ENCODE data around the gene SPPL3. TPM values are rescaled to one million over a fixed set of nuclear protein-coding genes. Genes with fewer than 3 reads are reported as not detected.

SPPL3 gene
- total and polyA plus RNA-seq, 8 donors: 5.0 to 63.4 (median 18.0) TPM

DNA sequence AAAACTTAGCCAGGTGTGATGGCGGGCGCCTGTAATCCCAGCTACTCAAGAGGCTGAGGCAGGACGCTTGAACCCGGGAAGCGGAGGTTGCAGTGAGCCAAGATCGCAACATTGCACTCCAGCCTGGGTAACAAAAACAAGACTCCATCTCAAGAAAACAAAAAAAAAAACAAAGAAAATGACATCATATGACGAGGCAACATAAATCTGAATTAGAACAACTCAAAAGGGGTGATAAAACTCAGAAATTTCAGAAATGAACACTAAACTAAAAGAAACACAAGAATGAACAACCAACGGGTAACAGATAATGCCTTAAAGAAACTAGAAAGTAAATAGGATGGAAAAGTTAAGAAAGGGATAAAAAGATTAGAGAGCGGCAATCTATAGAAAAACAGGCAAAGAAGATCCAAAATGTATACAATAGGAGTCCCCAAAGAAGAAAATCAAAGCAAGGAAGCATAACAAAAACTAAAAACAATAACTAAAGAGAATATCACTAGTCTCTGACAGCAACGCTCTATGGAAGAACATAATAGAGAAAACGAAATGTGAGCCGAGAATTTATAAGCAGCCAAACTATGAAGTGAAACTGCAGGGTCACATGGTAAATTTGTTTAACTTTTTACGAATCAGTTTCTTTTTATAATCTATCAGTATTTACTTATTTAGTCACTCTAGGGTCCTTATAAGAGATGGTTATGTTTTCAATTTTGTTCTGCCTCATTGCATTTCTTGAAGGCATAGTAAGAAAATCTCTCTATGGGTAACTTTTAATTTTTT is 45.7 kb downstream of the SPPL3 start:
- no peak for DNase-seq
- Histone ChIP-seq H3K4me1 (peaks cover 2 to 44% (median 19%) of the 10 kb centered on the region in 4 donors), H3K4me3 (no peak overlapping the region), H3K36me3 (no peaks in the 10 kb centered on the region), H3K27ac (no peak overlapping the region), H3K9me3 (peaks cover 0 to 11% (median 3%) of the 10 kb centered on the region in 4 donors), H3K27me3 (no peaks in the 10 kb centered on the region)
- intact Hi-C loops (cut with DNase I; ENCODE audit: low total_unique reads): no loop called here
- no peak for TF ChIP-seq EP300 (IDR thresholded peaks at IDR 0.05)
- TF ChIP-seq, protein P1, sequence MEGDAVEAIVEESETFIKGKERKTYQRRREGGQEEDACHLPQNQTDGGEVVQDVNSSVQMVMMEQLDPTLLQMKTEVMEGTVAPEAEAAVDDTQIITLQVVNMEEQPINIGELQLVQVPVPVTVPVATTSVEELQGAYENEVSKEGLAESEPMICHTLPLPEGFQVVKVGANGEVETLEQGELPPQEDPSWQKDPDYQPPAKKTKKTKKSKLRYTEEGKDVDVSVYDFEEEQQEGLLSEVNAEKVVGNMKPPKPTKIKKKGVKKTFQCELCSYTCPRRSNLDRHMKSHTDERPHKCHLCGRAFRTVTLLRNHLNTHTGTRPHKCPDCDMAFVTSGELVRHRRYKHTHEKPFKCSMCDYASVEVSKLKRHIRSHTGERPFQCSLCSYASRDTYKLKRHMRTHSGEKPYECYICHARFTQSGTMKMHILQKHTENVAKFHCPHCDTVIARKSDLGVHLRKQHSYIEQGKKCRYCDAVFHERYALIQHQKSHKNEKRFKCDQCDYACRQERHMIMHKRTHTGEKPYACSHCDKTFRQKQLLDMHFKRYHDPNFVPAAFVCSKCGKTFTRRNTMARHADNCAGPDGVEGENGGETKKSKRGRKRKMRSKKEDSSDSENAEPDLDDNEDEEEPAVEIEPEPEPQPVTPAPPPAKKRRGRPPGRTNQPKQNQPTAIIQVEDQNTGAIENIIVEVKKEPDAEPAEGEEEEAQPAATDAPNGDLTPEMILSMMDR (IDR thresholded peaks at IDR 0.05): no peak
- TF ChIP-seq POLR2A (IDR thresholded peaks at IDR 0.05): no peak
- no peak for TF ChIP-seq POLR2AphosphoS5 (IDR thresholded peaks at IDR 0.05)
- WGBS, 5 donors: 92 to 96% (median 95%) methylated on average over 13 of the region's 13 CpGs

DNA sequence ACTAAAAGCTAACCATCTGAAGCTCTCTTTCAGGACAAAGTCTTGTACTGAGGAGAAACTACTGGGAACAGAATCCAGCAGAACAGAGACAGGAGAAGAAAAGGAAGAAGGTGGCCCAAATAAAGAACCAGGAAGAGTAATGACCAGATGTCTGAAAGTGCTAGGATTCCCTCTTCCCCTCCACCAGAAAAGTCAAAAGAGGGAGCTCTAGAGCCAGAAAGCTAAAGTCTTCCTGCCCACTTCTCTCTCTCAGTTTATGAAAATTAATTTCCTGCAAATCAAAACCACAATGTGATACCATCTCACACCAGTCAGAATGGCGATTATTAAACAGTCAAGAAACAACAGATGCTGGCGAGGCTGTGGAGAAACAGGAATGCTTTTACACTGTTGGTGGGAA is 47.2 kb downstream of the SPPL3 start:
- H3K27ac ChIP-seq: no peak overlapping the region
- WGBS, 5 donors: 29 to 40% (median 32%) methylated on average over 2 of the region's 2 CpGs
- peaks cover 5 to 52% (median 23%) of the 10 kb centered on the region in 4 donors for H3K4me1 ChIP-seq
- H3K36me3 ChIP-seq: no peaks in the 10 kb centered on the region
- H3K27me3 ChIP-seq: no peaks in the 10 kb centered on the region
- intact Hi-C loops (cut with DNase I; ENCODE audit: low total_unique reads): no loop called here
- H3K4me3 ChIP-seq: no peak overlapping the region
- TF ChIP-seq, protein P1 (IDR thresholded peaks at IDR 0.05): no peak
- TF ChIP-seq POLR2A (IDR thresholded peaks at IDR 0.05) (no peak), POLR2AphosphoS5 (IDR thresholded peaks at IDR 0.05) (no peak), EP300 (IDR thresholded peaks at IDR 0.05) (no peak)
- DNase-seq: no peak
- H3K9me3 ChIP-seq: peaks cover 0 to 11% (median 3%) of the 10 kb centered on the region in 4 donors

DNA sequence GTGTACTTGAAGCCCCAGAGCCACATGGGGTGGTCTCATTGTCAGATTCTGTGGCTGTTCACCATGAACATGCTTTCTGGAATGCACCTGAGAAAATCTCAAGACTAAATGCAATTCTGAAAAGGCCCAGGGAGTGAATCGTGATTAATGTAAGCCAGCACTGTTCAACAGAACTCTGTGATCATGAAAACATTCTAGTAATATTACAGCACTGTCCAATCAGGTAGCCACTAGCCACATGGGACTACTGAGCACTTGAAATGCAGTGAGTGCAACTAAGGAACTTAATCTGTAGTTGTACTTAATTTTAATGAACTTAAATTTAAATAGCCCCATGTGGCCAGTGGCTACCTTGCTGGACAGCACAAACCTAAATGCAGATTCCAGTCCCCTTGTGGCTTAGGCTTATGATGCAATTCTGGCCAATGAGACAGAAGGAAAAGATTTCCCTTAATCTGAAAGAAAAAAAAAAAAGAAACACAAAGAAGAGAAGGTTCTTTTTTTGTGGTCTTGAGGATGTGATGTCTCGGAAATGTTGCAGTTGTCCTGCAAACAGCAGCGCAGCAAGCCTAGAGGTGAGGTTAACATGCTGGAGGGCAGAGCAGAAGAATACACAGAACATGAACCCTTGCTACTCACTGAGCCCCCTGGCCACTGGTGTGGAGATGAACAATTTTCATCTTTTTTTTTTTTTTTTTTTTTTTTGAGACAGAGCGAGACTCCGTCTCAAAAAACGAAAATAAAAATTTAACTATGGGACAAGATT is 48.2 kb downstream of the SPPL3 start:
- DNase-seq: no peak
- Histone ChIP-seq H3K27ac (no peak overlapping the region), H3K27me3 (no peaks in the 10 kb centered on the region), H3K9me3 (peaks cover 0 to 11% (median 3%) of the 10 kb centered on the region in 4 donors), H3K4me1 (peaks cover 5 to 62% (median 27%) of the 10 kb centered on the region in 4 donors), H3K36me3 (no peaks in the 10 kb centered on the region), H3K4me3 (no peak overlapping the region)
- WGBS, 5 donors: 81 to 90% (median 88%) methylated on average over 6 of the region's 6 CpGs
- intact Hi-C loops (cut with DNase I; ENCODE audit: low total_unique reads): no loop called here
- TF ChIP-seq POLR2A (IDR thresholded peaks at IDR 0.05) (no peak), EP300 (IDR thresholded peaks at IDR 0.05) (no peak), POLR2AphosphoS5 (IDR thresholded peaks at IDR 0.05) (no peak)
- TF ChIP-seq, protein P1 (IDR thresholded peaks at IDR 0.05): no peak

DNA sequence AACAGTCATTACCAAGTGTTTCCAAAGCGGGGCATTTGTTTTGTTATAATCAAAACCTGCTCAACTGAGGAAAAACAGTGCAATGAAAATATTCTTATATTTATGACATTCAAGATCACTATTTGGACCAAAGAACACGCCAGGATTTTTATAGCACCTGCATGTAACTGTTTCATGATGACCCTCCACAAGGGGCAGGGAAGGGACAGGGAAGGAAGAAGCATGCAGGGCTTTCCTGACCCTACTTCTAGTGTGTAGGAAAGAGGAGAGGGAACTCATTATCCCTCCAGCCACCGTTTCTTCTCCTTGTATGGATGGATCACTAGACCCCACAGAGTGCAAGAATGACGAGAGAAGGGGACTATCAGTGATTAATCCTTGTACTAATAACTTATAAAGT is 49.4 kb downstream of the SPPL3 start:
- Histone ChIP-seq H3K27ac (no peak overlapping the region), H3K4me3 (no peak overlapping the region), H3K36me3 (no peaks in the 10 kb centered on the region), H3K27me3 (no peaks in the 10 kb centered on the region), H3K9me3 (peaks cover 0 to 11% (median 3%) of the 10 kb centered on the region in 4 donors), H3K4me1 (peaks cover 5 to 74% (median 33%) of the 10 kb centered on the region in 4 donors)
- TF ChIP-seq EP300 (IDR thresholded peaks at IDR 0.05): no peak
- no peak for TF ChIP-seq POLR2AphosphoS5 (IDR thresholded peaks at IDR 0.05)
- no peak for TF ChIP-seq POLR2A (IDR thresholded peaks at IDR 0.05)
- TF ChIP-seq, protein P1 (IDR thresholded peaks at IDR 0.05): no peak
- intact Hi-C loops (cut with DNase I; ENCODE audit: low total_unique reads): no loop called here
- 72 to 86% (median 81%) methylated on average over 4 of the region's 4 CpGs for WGBS, 5 donors
- DNase-seq: no peak

All from stomach (tissue), 9 donors.